ENCODE measurements around the gene SLC16A2. TPM values are rescaled to one million over a fixed set of nuclear protein-coding genes. Genes with fewer than 3 reads are reported as not detected.

SLC16A2 gene
- total RNA-seq, 1 experiment from 2014 or later: 34.5 TPM

- Histone ChIP-seq H3K27me3 (ENCODE audit: control insufficient read depth, insufficient read depth, low read length) (no peaks in the 10 kb centered on the region), H3K27ac (ENCODE audit: low read length) (no peak overlapping the region), H3K4me3 (ENCODE audit: low read depth in 2 of 2, low read length in 2 of 2) (no peak overlapping the region), H3K4me1 (ENCODE audit: control insufficient read depth, insufficient read depth, low read length) (no peaks in the 10 kb centered on the region), H3K9me3 (ENCODE audit: control insufficient read depth, insufficient read depth, low read depth, low read length) (no peaks in the 10 kb centered on the region), H3K36me3 (ENCODE audit: control insufficient read depth, insufficient read depth, low read length) (no peaks in the 10 kb centered on the region)
- ChIA-PET POLR2A (no interaction called here), CTCF (no interaction called here)
- intact Hi-C loops (cut with micrococcal nuclease; ENCODE audit: unreplicated experiment) (no loop called here), in situ Hi-C loops (cut with HindIII; ENCODE audit: low pct_unique_long_range_greater_than_20kb, low sequenced_read_pairs) (no loop called here)
- ATAC-seq (no peak), DNase-seq (ENCODE audit: low read depth, low spot score) (no peak)
- no TSS peak for BruUV-seq (replicated peaks)
- TF ChIP-seq POLR2AphosphoS5 (IDR thresholded peaks at IDR 0.05; ENCODE audit: low read depth, low read length) (no peak), CTCF (IDR thresholded peaks at IDR 0.05) (no peak), TCF7L2 (IDR thresholded peaks at IDR 0.05; ENCODE audit: low read depth, low read length) (no peak), REST (IDR thresholded peaks at IDR 0.05; ENCODE audit: insufficient read depth in 1 of 2, low read depth in 2 of 2, low read length in 1 of 2) (no peak), SIN3A (IDR thresholded peaks at IDR 0.05; ENCODE audit: borderline replicate concordance, insufficient read depth, low read depth, low read length) (no peak)
Measured at GRCh38 chrX:74509989-74510388, 88.7 kb downstream of the SLC16A2 start.

GRCh38 chrX:74510401-74510800 is 89.1 kb downstream of the SLC16A2 start:
- Histone ChIP-seq H3K4me1 (ENCODE audit: control insufficient read depth, insufficient read depth, low read length) (no peaks in the 10 kb centered on the region), H3K27me3 (ENCODE audit: control insufficient read depth, insufficient read depth, low read length) (no peaks in the 10 kb centered on the region), H3K4me3 (ENCODE audit: low read depth in 2 of 2, low read length in 2 of 2) (no peak overlapping the region), H3K27ac (ENCODE audit: low read length) (no peak overlapping the region), H3K36me3 (ENCODE audit: control insufficient read depth, insufficient read depth, low read length) (no peaks in the 10 kb centered on the region), H3K9me3 (ENCODE audit: control insufficient read depth, insufficient read depth, low read depth, low read length) (no peaks in the 10 kb centered on the region)
- intact Hi-C loops (cut with micrococcal nuclease; ENCODE audit: unreplicated experiment) (no loop called here), in situ Hi-C loops (cut with HindIII; ENCODE audit: low pct_unique_long_range_greater_than_20kb, low sequenced_read_pairs) (no loop called here)
- ChIA-PET CTCF (no interaction called here), POLR2A (no interaction called here)
- BruUV-seq (replicated peaks): no TSS peak
- TF ChIP-seq SIN3A (IDR thresholded peaks at IDR 0.05; ENCODE audit: borderline replicate concordance, insufficient read depth, low read depth, low read length) (no peak), TCF7L2 (IDR thresholded peaks at IDR 0.05; ENCODE audit: low read depth, low read length) (no peak), CTCF (IDR thresholded peaks at IDR 0.05) (no peak), REST (IDR thresholded peaks at IDR 0.05; ENCODE audit: insufficient read depth in 1 of 2, low read depth in 2 of 2, low read length in 1 of 2) (no peak), POLR2AphosphoS5 (IDR thresholded peaks at IDR 0.05; ENCODE audit: low read depth, low read length) (no peak)
- no peak for DNase-seq (ENCODE audit: low read depth, low spot score)
- ATAC-seq: no peak

Data from Panc1 (cell line).